ENCODE measurements around the gene FOXP2. TPM values are rescaled to one million over a fixed set of nuclear protein-coding genes. Genes with fewer than 3 reads are reported as not detected.

Gene FOXP2
- total RNA-seq, 4 donors from 2014 or later = 11.8 to 25.8 (median 17.2) TPM

- Histone ChIP-seq H3K4me1 (no peaks in the 10 kb centered on the region), H3K9me3 (no peaks in the 10 kb centered on the region), H3K27me3 (no peaks in the 10 kb centered on the region), H3K36me3 (no peaks in the 10 kb centered on the region), H3K27ac (no peak overlapping the region), H3K4me3 (no peak overlapping the region)
- 87% methylated on average over 6 of the region's 6 CpGs for WGBS, 2 donors
- TF ChIP-seq EP300 (IDR thresholded peaks at IDR 0.05) (no peak), CTCF (IDR thresholded peaks at IDR 0.05) (no peak), POLR2A (IDR thresholded peaks at IDR 0.05) (no peak)
- no peak for DNase-seq (ENCODE audit: low spot score in 2 of 2)
Observed at GRCh38 chr7:114703677-114704076, 289.1 kb downstream of the FOXP2 start.

GRCh38 chr7:114708646-114709045 is 294.0 kb downstream of the FOXP2 start:
- H3K27ac ChIP-seq = no peak overlapping the region
- 78 to 84% methylated on average over 6 of the region's 6 CpGs for WGBS, 2 donors
- H3K36me3 ChIP-seq = no peaks in the 10 kb centered on the region
- no peaks in the 10 kb centered on the region for H3K4me1 ChIP-seq
- no peak overlapping the region for H3K4me3 ChIP-seq
- no peaks in the 10 kb centered on the region for H3K9me3 ChIP-seq
- no peak for TF ChIP-seq CTCF (IDR thresholded peaks at IDR 0.05)
- TF ChIP-seq EP300 (IDR thresholded peaks at IDR 0.05) = no peak
- TF ChIP-seq POLR2A (IDR thresholded peaks at IDR 0.05) = no peak
- no peaks in the 10 kb centered on the region for H3K27me3 ChIP-seq
- no peak for DNase-seq (ENCODE audit: low spot score in 2 of 2)

GRCh38 chr7:114710499-114710898 is 295.9 kb downstream of the FOXP2 start:
- H3K9me3 ChIP-seq = no peaks in the 10 kb centered on the region
- 74 to 80% methylated on average over 5 of the region's 5 CpGs for WGBS, 2 donors
- H3K4me1 ChIP-seq = no peaks in the 10 kb centered on the region
- no peaks in the 10 kb centered on the region for H3K27me3 ChIP-seq
- no peak overlapping the region for H3K4me3 ChIP-seq
- H3K36me3 ChIP-seq = no peaks in the 10 kb centered on the region
- DNase-seq (ENCODE audit: low spot score in 2 of 2) = no peak
- TF ChIP-seq CTCF (IDR thresholded peaks at IDR 0.05) = no peak
- no peak for TF ChIP-seq EP300 (IDR thresholded peaks at IDR 0.05)
- TF ChIP-seq POLR2A (IDR thresholded peaks at IDR 0.05) = no peak
- no peak overlapping the region for H3K27ac ChIP-seq

GRCh38 chr7:114711241-114711640 is 296.6 kb downstream of the FOXP2 start:
- H3K27ac ChIP-seq = no peak overlapping the region
- TF ChIP-seq EP300 (IDR thresholded peaks at IDR 0.05) (no peak), POLR2A (IDR thresholded peaks at IDR 0.05) (no peak), CTCF (IDR thresholded peaks at IDR 0.05) (no peak)
- 76 to 80% methylated on average over 4 of the region's 4 CpGs for WGBS, 2 donors

GRCh38 chr7:114715907-114716306 is 301.3 kb downstream of the FOXP2 start:
- H3K4me3 ChIP-seq = no peak overlapping the region
- 44 to 54% methylated on average over 3 of the region's 3 CpGs for WGBS, 2 donors
- no peak overlapping the region for H3K27ac ChIP-seq
- H3K4me1 ChIP-seq = no peaks in the 10 kb centered on the region
- TF ChIP-seq CTCF (IDR thresholded peaks at IDR 0.05) (no peak), EP300 (IDR thresholded peaks at IDR 0.05) (no peak), POLR2A (IDR thresholded peaks at IDR 0.05) (no peak)
- no peak for DNase-seq (ENCODE audit: low spot score in 2 of 2)
- no peaks in the 10 kb centered on the region for H3K36me3 ChIP-seq
- H3K27me3 ChIP-seq = no peaks in the 10 kb centered on the region
- no peaks in the 10 kb centered on the region for H3K9me3 ChIP-seq

More at GRCh38 chr7:114711241-114711640, 296.6 kb downstream of the FOXP2 start:
- H3K9me3 ChIP-seq = no peaks in the 10 kb centered on the region
- H3K4me3 ChIP-seq = no peak overlapping the region
- H3K27me3 ChIP-seq = no peaks in the 10 kb centered on the region
- no peaks in the 10 kb centered on the region for H3K36me3 ChIP-seq
- no peak for DNase-seq (ENCODE audit: low spot score in 2 of 2)
- H3K4me1 ChIP-seq = no peaks in the 10 kb centered on the region
